H9 (cell line): Measurements from ENCODE around the gene AMIGO1. TPM values are rescaled to one million over a fixed set of nuclear protein-coding genes. Genes with fewer than 3 reads are reported as not detected.

Source experiments
- DNase-seq: peaks from one replicate; pipeline ENCODE4 v3.0.0-alpha.2; 2017
- H2AFZ ChIP-seq: one replicate; pipeline ENCODE4 v1.6.1; 2013; ENCODE audit warnings: mild to moderate bottlenecking, low read length, control low read depth, moderate library complexity
- H2AK5ac ChIP-seq: 2 replicates; pipeline ENCODE4 v1.6.1; 2013; ENCODE audit warnings: low read length, control low read depth, mixed read lengths; ENCODE audit not compliant: insufficient read length
- H2BK120ac ChIP-seq: one replicate; pipeline ENCODE4 v1.6.1; 2013; ENCODE audit warnings: low read depth, mild to moderate bottlenecking, low read length, control low read depth, inconsistent platforms; ENCODE audit not compliant: poor library complexity, severe bottlenecking
- H2BK12ac ChIP-seq: 2 replicates; pipeline ENCODE4 v1.6.1; 2013; ENCODE audit warnings: low read length, control low read depth, mixed read lengths, low read depth; ENCODE audit not compliant: insufficient read length
- H2BK15ac ChIP-seq: 2 replicates; pipeline ENCODE4 v1.6.1; 2013; ENCODE audit warnings: low read depth, low read length, control low read depth
- H2BK20ac ChIP-seq: one replicate; pipeline ENCODE4 v1.6.1; 2013; ENCODE audit warnings: low read depth, mild to moderate bottlenecking, low read length, control low read depth, inconsistent platforms; ENCODE audit not compliant: poor library complexity, severe bottlenecking
- H2BK5ac ChIP-seq: 2 replicates; pipeline ENCODE4 v1.6.1; 2013; ENCODE audit warnings: low read length, control low read depth, mixed read lengths; ENCODE audit not compliant: insufficient read length
- H3K14ac ChIP-seq: 2 replicates; pipeline ENCODE4 v1.6.1; 2013; ENCODE audit warnings: low read length, control low read depth; ENCODE audit not compliant: insufficient read depth
- H3K18ac ChIP-seq: 2 replicates; pipeline ENCODE4 v1.6.1; 2013; ENCODE audit warnings: low read depth, mild to moderate bottlenecking, mixed read lengths, low read length, control low read depth; ENCODE audit not compliant: insufficient read length
- H3K23ac ChIP-seq: 2 replicates; pipeline ENCODE4 v1.6.1; 2013; ENCODE audit warnings: low read length, control low read depth, mixed read lengths, low read depth; ENCODE audit not compliant: insufficient read length
- H3K23me2 ChIP-seq: 2 replicates; pipeline ENCODE4 v1.6.1; 2013; ENCODE audit warnings: low read depth, mild to moderate bottlenecking, mixed read lengths, low read length, control low read depth; ENCODE audit not compliant: insufficient read length, poor library complexity, severe bottlenecking
- H3K27ac ChIP-seq: 2 replicates; pipeline ENCODE4 v1.5.1; 2013; ENCODE audit warnings: low read length, control low read depth, mixed read lengths, low read depth; ENCODE audit not compliant: insufficient read length
- H3K27me3 ChIP-seq: 2 replicates; pipeline ENCODE4 v1.6.1; 2013; ENCODE audit warnings: low read length, control low read depth, inconsistent platforms; ENCODE audit not compliant: insufficient read depth
- H3K4ac ChIP-seq: 2 replicates; pipeline ENCODE4 v1.6.1; 2013; ENCODE audit warnings: low read depth, mild to moderate bottlenecking, control low read depth, inconsistent platforms, low read length, moderate library complexity
- H3K4me1 ChIP-seq: 2 replicates; pipeline ENCODE4 v1.6.1; 2013; ENCODE audit warnings: low read length, control low read depth, inconsistent platforms; ENCODE audit not compliant: insufficient read depth
- H3K4me2 ChIP-seq: 2 replicates; pipeline ENCODE4 v1.6.1; 2013; ENCODE audit warnings: low read length, control low read depth, mixed read lengths; ENCODE audit not compliant: insufficient read length, insufficient read depth
- H3K56ac ChIP-seq: 2 replicates; pipeline ENCODE4 v1.6.1; 2013; ENCODE audit warnings: low read depth, mild to moderate bottlenecking, mixed read lengths, low read length, control low read depth; ENCODE audit not compliant: insufficient read length
- H3K79me1 ChIP-seq: 2 replicates; pipeline ENCODE4 v1.6.1; 2013; ENCODE audit warnings: low read depth, mild to moderate bottlenecking, moderate library complexity, low read length, control low read depth, inconsistent platforms; ENCODE audit not compliant: insufficient read depth, poor library complexity, severe bottlenecking
- H3K79me2 ChIP-seq: 2 replicates; pipeline ENCODE4 v1.6.1; 2013; ENCODE audit warnings: low read length, control low read depth, inconsistent platforms; ENCODE audit not compliant: insufficient read depth
- H3K9ac ChIP-seq: 2 replicates; pipeline ENCODE4 v1.6.1; 2013; ENCODE audit warnings: low read length, control low read depth, mixed read lengths; ENCODE audit not compliant: insufficient read length; ENCODE audit errors: extremely low read depth
- H3K9me3 ChIP-seq: one replicate; pipeline ENCODE4 v1.6.1; 2013; ENCODE audit warnings: low read depth, low read length, inconsistent platforms; ENCODE audit not compliant: control insufficient read depth
- H3T11ph ChIP-seq: one replicate; pipeline ENCODE4 v1.6.1; 2013; ENCODE audit warnings: mild to moderate bottlenecking, low read length, control low read depth, inconsistent platforms
- H4K20me1 ChIP-seq: one replicate; pipeline ENCODE4 v1.6.1; 2013; ENCODE audit not compliant: control insufficient read depth, insufficient read length, insufficient read depth
- H4K5ac ChIP-seq: 2 replicates; pipeline ENCODE4 v1.6.1; 2013; ENCODE audit warnings: low read depth, mild to moderate bottlenecking, mixed read lengths, low read length, control low read depth; ENCODE audit not compliant: insufficient read length
- H4K8ac ChIP-seq: replicated peaks from 2 replicates; pipeline ENCODE4 v1.6.1; 2013; ENCODE audit warnings: low read length, control low read depth, mixed read lengths, low read depth; ENCODE audit not compliant: insufficient read length
- H4K91ac ChIP-seq: 2 replicates; pipeline ENCODE4 v1.6.1; 2013; ENCODE audit warnings: low read depth, mild to moderate bottlenecking, moderate library complexity, mixed read lengths, low read length, control low read depth; ENCODE audit not compliant: insufficient read length
- H3K27ac Mint-ChIP-seq, 3 experiments: 2 replicates in 2 of 3; 3 replicates in 1 of 3; pipeline ENCODE4 v1.8.0; 2020 to 2021; ENCODE audit warnings: mixed read lengths in 3 of 3, mild to moderate bottlenecking in 1 of 3, moderate library complexity in 1 of 3
- H3K27me3 Mint-ChIP-seq: 2 replicates; pipeline ENCODE4 v1.8.0; 2021; ENCODE audit warnings: low read depth, mild to moderate bottlenecking, moderate library complexity, mixed read lengths
- H3K36me3 Mint-ChIP-seq, 3 experiments: 2 replicates in 2 of 3; 3 replicates in 1 of 3; pipeline ENCODE4 v1.8.0; 2020 to 2021; ENCODE audit warnings: low read depth in 3 of 3, mixed read lengths in 3 of 3; ENCODE audit not compliant: insufficient read depth in 1 of 3
- H3K4me1 Mint-ChIP-seq, 2 experiments: 2 replicates each; pipeline ENCODE4 v1.8.0; 2020; ENCODE audit warnings: mixed read lengths in 2 of 2
- H3K4me3 Mint-ChIP-seq, 2 experiments: 2 replicates in 1 of 2; 3 replicates in 1 of 2; pipeline ENCODE4 v1.8.0; 2020 to 2021; ENCODE audit warnings: mild to moderate bottlenecking in 2 of 2, mixed read lengths in 2 of 2, moderate library complexity in 1 of 2
- H3K9me3 Mint-ChIP-seq, 2 experiments: 2 replicates in 1 of 2; 3 replicates in 1 of 2; pipeline ENCODE4 v1.8.0; 2020; ENCODE audit warnings: mild to moderate bottlenecking in 2 of 2, mixed read lengths in 2 of 2, moderate library complexity in 1 of 2
- WGBS: extraction: QIAGEN DNeasy Blood & Tissue Kit; methylation state at CpG from one replicate; pipeline ENCODE4 v1.1.7; 2013; ENCODE audit warnings: missing lambda C conversion rate, low lambda C conversion rate, mixed read lengths; ENCODE audit not compliant: insufficient read length; ENCODE audit errors: extremely low coverage; 5-methylcytosine and 5-hydroxymethylcytosine counted together
- total RNA-seq: library from RNA; stranded (reverse); gene quantifications from 2 replicates; pipeline ENCODE4 v1.2.1, GENCODE V29; 2021
- TF ChIP-seq, protein P1 (sequence below): fragments of 200-600 bp; sonication (generic); conservative IDR thresholded peaks from 3 replicates; pipeline ENCODE4 v1.8.0; 2021; ENCODE audit warnings: antibody characterized with exemption, mild to moderate bottlenecking

Gene AMIGO1
- total RNA-seq, 1 experiment from 2014 or later: 4.1 TPM

DNA sequence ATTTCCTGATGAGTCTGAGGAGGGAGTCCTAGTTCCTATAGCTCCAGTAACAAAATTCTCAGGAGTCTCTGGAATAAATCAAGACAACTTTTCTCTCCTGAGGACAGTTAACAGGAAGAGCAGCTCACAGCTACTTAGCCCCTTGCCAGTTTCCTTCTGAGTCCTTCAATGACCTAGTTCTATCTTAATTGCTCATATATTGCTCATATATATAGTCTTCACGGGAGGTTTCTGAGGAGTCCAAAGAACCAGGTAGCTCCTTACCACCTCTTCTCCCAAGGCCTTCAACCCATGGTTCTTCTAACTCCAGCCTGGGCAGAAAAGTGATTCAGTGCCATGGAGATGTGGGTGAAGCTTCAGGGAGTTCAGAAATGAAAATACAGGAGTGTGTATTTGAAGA is 4.6 kb downstream of the AMIGO1 start:
- H3K4ac ChIP-seq: no peak overlapping the region
- no peak overlapping the region for H3K9ac ChIP-seq
- no peak overlapping the region for H2BK15ac ChIP-seq
- H3K27ac Mint-ChIP-seq: no peak overlapping the region
- H3K79me2 ChIP-seq: no peaks in the 10 kb centered on the region
- no peak overlapping the region for H2BK20ac ChIP-seq
- H3K4me1 Mint-ChIP-seq: peaks cover 8% of the 10 kb centered on the region in 2 experiments
- no peak overlapping the region for H4K91ac ChIP-seq
- no peaks in the 10 kb centered on the region for H3K9me3 Mint-ChIP-seq
- H3K27ac ChIP-seq: no peak overlapping the region
- no peaks in the 10 kb centered on the region for H4K20me1 ChIP-seq
- H3K56ac ChIP-seq: no peak overlapping the region
- TF ChIP-seq, protein P1, sequence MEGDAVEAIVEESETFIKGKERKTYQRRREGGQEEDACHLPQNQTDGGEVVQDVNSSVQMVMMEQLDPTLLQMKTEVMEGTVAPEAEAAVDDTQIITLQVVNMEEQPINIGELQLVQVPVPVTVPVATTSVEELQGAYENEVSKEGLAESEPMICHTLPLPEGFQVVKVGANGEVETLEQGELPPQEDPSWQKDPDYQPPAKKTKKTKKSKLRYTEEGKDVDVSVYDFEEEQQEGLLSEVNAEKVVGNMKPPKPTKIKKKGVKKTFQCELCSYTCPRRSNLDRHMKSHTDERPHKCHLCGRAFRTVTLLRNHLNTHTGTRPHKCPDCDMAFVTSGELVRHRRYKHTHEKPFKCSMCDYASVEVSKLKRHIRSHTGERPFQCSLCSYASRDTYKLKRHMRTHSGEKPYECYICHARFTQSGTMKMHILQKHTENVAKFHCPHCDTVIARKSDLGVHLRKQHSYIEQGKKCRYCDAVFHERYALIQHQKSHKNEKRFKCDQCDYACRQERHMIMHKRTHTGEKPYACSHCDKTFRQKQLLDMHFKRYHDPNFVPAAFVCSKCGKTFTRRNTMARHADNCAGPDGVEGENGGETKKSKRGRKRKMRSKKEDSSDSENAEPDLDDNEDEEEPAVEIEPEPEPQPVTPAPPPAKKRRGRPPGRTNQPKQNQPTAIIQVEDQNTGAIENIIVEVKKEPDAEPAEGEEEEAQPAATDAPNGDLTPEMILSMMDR: no peak
- WGBS: no CpG with 5 or more reads among the region's 1 CpG
- no peaks in the 10 kb centered on the region for H3K27me3 ChIP-seq
- DNase-seq: no peak
- H2BK12ac ChIP-seq: no peak overlapping the region
- H2BK5ac ChIP-seq: no peak overlapping the region
- no peaks in the 10 kb centered on the region for H3K4me1 ChIP-seq
- no peak overlapping the region for H3K18ac ChIP-seq
- no peak overlapping the region for H3K14ac ChIP-seq
- H3K79me1 ChIP-seq: no peaks in the 10 kb centered on the region
- H3K23ac ChIP-seq: no peak overlapping the region
- H4K5ac ChIP-seq: no peak overlapping the region
- H4K8ac ChIP-seq: no peak overlapping the region
- no peak overlapping the region for H2AK5ac ChIP-seq
- H3K27me3 Mint-ChIP-seq: peaks cover 27% of the 10 kb centered on the region
- peaks cover 0 to 5% (median 2%) of the 10 kb centered on the region in 3 experiments; a peak in 3 of 7 replicates for H3K36me3 Mint-ChIP-seq
- peaks cover 3% of the 10 kb centered on the region for H3K23me2 ChIP-seq
- H3K4me3 Mint-ChIP-seq: no peak overlapping the region
- H2BK120ac ChIP-seq: no peak overlapping the region
- no peak overlapping the region for H3K4me2 ChIP-seq
- H3K9me3 ChIP-seq: no peaks in the 10 kb centered on the region
- H3T11ph ChIP-seq: no peak overlapping the region
- H2AFZ ChIP-seq: no peak overlapping the region
